Measurements from ENCODE around the gene PDPK1. TPM values are rescaled to one million over a fixed set of nuclear protein-coding genes. Genes with fewer than 3 reads are reported as not detected.

PDPK1 gene
- total and polyA plus RNA-seq, 9 donors, result 14.6 to 53.2 (median 35.6) TPM

- Histone ChIP-seq H3K27ac (no peak overlapping the region), H3K4me3 (no peak overlapping the region), H3K27me3 (no peaks in the 10 kb centered on the region), H3K4me1 (ENCODE audit: insufficient read depth) (peaks cover 9% of the 10 kb centered on the region), H3K36me3 (no peaks in the 10 kb centered on the region), H3K9me3 (no peaks in the 10 kb centered on the region)
- DNase-seq, result peak in 1 of 5 donors; percentile 13
- intact Hi-C loops (cut with DNase I), result no loop called here
- WGBS, 3 donors, result 87 to 94% (median 89%) methylated on average over 16 of the region's 16 CpGs
- TF ChIP-seq CTCF (IDR thresholded peaks at IDR 0.05) (no peak), EP300 (IDR thresholded peaks at IDR 0.05) (no peak), POLR2A (IDR thresholded peaks at IDR 0.05) (no peak)
These were observed 49.2 kb downstream of the PDPK1 start for GRCh38 chr16:2586901-2587480.

GRCh38 chr16:2587891-2588565 lies 50.2 kb downstream of the PDPK1 start:
- H3K27me3 ChIP-seq, result no peaks in the 10 kb centered on the region
- no peak for TF ChIP-seq CTCF (IDR thresholded peaks at IDR 0.05)
- no peak for TF ChIP-seq EP300 (IDR thresholded peaks at IDR 0.05)
- no peak for TF ChIP-seq POLR2A (IDR thresholded peaks at IDR 0.05)
- H3K27ac ChIP-seq, result no peak overlapping the region
- H3K4me1 ChIP-seq (ENCODE audit: insufficient read depth), result peaks cover 9% of the 10 kb centered on the region
- no peaks in the 10 kb centered on the region for H3K9me3 ChIP-seq
- intact Hi-C loops (cut with DNase I), result no loop called here
- no peak overlapping the region for H3K4me3 ChIP-seq
- peak in 1 of 5 donors; percentile 6 for DNase-seq
- WGBS, 3 donors, result 84 to 93% (median 90%) methylated on average over 14 of the region's 14 CpGs
- H3K36me3 ChIP-seq, result no peaks in the 10 kb centered on the region

GRCh38 chr16:2591476-2592240 lies 53.8 kb downstream of the PDPK1 start:
- TF ChIP-seq POLR2A (IDR thresholded peaks at IDR 0.05), result no peak
- no peak for TF ChIP-seq CTCF (IDR thresholded peaks at IDR 0.05)
- TF ChIP-seq EP300 (IDR thresholded peaks at IDR 0.05), result no peak
- H3K36me3 ChIP-seq, result no peaks in the 10 kb centered on the region
- no peaks in the 10 kb centered on the region for H3K9me3 ChIP-seq
- H3K4me1 ChIP-seq (ENCODE audit: insufficient read depth), result peaks cover 3% of the 10 kb centered on the region
- intact Hi-C loops (cut with DNase I), result no loop called here
- no peak overlapping the region for H3K27ac ChIP-seq
- no peaks in the 10 kb centered on the region for H3K27me3 ChIP-seq
- DNase-seq, result no peak
- no peak overlapping the region for H3K4me3 ChIP-seq
- 94 to 96% (median 96%) methylated on average over 15 of the region's 15 CpGs for WGBS, 3 donors

- Histone ChIP-seq H3K27ac (no peak overlapping the region), H3K4me3 (no peak overlapping the region), H3K4me1 (ENCODE audit: insufficient read depth) (peaks cover 3% of the 10 kb centered on the region), H3K36me3 (no peaks in the 10 kb centered on the region), H3K9me3 (no peaks in the 10 kb centered on the region), H3K27me3 (no peaks in the 10 kb centered on the region)
- DNase-seq, result no peak
- TF ChIP-seq EP300 (IDR thresholded peaks at IDR 0.05) (no peak), POLR2A (IDR thresholded peaks at IDR 0.05) (no peak), CTCF (IDR thresholded peaks at IDR 0.05) (no peak)
- intact Hi-C loops (cut with DNase I), result no loop called here
- 91 to 95% (median 94%) methylated on average over 16 of the region's 16 CpGs for WGBS, 3 donors
These were observed 55.0 kb downstream of the PDPK1 start for GRCh38 chr16:2592786-2593185.

All from ovary (tissue), 9 donors.